CD4-positive, alpha-beta T cell treated with Interleukin-17A for 1 hour (primary cell): ENCODE results near the gene IFNGR2.
"Not testable (repeated sequence)": the region's sequence is repeated elsewhere in the genome, so short reads cannot be mapped to it uniquely, and the experiment has no call there.

Experiments used
- DNase-seq: peaks from one replicate; pipeline ENCODE4 v3.0.0-alpha.2; 2020

The IFNGR2 gene

GRCh38 chr21:33403128-33403785 is at the start of gene IFNGR2:
Gene IFNGR2, plus strand, starts transcription at chr21:33403413. Its CDS starts 131 bp downstream, at chr21:33403544.
- DNase-seq = peak; percentile 48

GRCh38 chr21:33355355-33355754 is 47.9 kb upstream of the IFNGR2 start:
- DNase-seq = no peak

- no peak for DNase-seq
Measured at GRCh38 chr21:33355996-33356395, 47.2 kb upstream of the IFNGR2 start.

GRCh38 chr21:33357177-33357576 is 46.0 kb upstream of the IFNGR2 start:
- no peak for DNase-seq

GRCh38 chr21:33359446-33359845 is 43.8 kb upstream of the IFNGR2 start:
- no peak for DNase-seq

GRCh38 chr21:33360281-33360680 is 42.9 kb upstream of the IFNGR2 start:
- no peak for DNase-seq

GRCh38 chr21:33360881-33361602 is 42.2 kb upstream of the IFNGR2 start:
- DNase-seq = peak; percentile 89

- peak; percentile 91 for DNase-seq
Measured at GRCh38 chr21:33362044-33362555, 41.1 kb upstream of the IFNGR2 start.

- DNase-seq = not testable (repeated sequence)
Measured at GRCh38 chr21:33363911-33364609, 39.2 kb upstream of the IFNGR2 start.

- DNase-seq = no peak
Measured at GRCh38 chr21:33364830-33365229, 38.4 kb upstream of the IFNGR2 start.

GRCh38 chr21:33367309-33367973 is 35.8 kb upstream of the IFNGR2 start:
- DNase-seq = no peak

GRCh38 chr21:33368124-33368523 is 35.1 kb upstream of the IFNGR2 start:
- DNase-seq = no peak

- no peak for DNase-seq
Measured at GRCh38 chr21:33368576-33368975, 34.6 kb upstream of the IFNGR2 start.

GRCh38 chr21:33369586-33369985 is 33.6 kb upstream of the IFNGR2 start:
- no peak for DNase-seq

GRCh38 chr21:33370305-33370704 is 32.9 kb upstream of the IFNGR2 start:
- no peak for DNase-seq

- no peak for DNase-seq
Measured at GRCh38 chr21:33371366-33371765, 31.8 kb upstream of the IFNGR2 start.

GRCh38 chr21:33372582-33372981 is 30.6 kb upstream of the IFNGR2 start:
- no peak for DNase-seq

- no peak for DNase-seq
Measured at GRCh38 chr21:33373451-33373850, 29.8 kb upstream of the IFNGR2 start.

- no peak for DNase-seq
Measured at GRCh38 chr21:33374080-33374449, 29.1 kb upstream of the IFNGR2 start.

- peak; percentile 71 for DNase-seq
Measured at GRCh38 chr21:33374450-33375096, 28.6 kb upstream of the IFNGR2 start.

- DNase-seq = no peak
Measured at GRCh38 chr21:33375101-33375644, 28.0 kb upstream of the IFNGR2 start.

GRCh38 chr21:33377221-33377920 is 25.8 kb upstream of the IFNGR2 start:
- no peak for DNase-seq
